Astrocyte (in vitro differentiated cells and primary cell): Measurements from ENCODE around the gene CHMP2A. TPM values are rescaled to one million over a fixed set of nuclear protein-coding genes. Genes with fewer than 3 reads are reported as not detected.

Experiments used
- DNase-seq: peaks from one replicate; pipeline ENCODE4 v3.0.0-alpha.2; 2010; ENCODE audit warnings: low read depth
- FAIRE-seq: peaks from 2 replicates; lab custom pipeline; 2011; peaks lifted over from hg19 to GRCh38; lab: Jason Lieb, UNC
- H2AFZ ChIP-seq: 2 replicates; pipeline ENCODE4 v1.6.0; 2012; ENCODE audit warnings: low read depth, low read length, inconsistent platforms
- H3K27ac ChIP-seq: 2 replicates; pipeline ENCODE4 v1.5.1; 2011; ENCODE audit warnings: low read depth, low read length, inconsistent platforms
- H3K27me3 ChIP-seq: 2 replicates; pipeline ENCODE4 v1.6.0; 2011; ENCODE audit warnings: low read length, inconsistent platforms; ENCODE audit not compliant: insufficient read depth
- H3K36me3 ChIP-seq: 2 replicates; pipeline ENCODE4 v1.5.1; 2011; ENCODE audit warnings: low read length, inconsistent platforms; ENCODE audit not compliant: insufficient read depth
- H3K4me1 ChIP-seq: 2 replicates; pipeline ENCODE4 v1.5.1; 2011; ENCODE audit warnings: low read length, inconsistent platforms; ENCODE audit not compliant: insufficient read depth
- H3K4me2 ChIP-seq: 2 replicates; pipeline ENCODE4 v1.6.0; 2012; ENCODE audit warnings: low read length, inconsistent platforms
- H3K4me3 ChIP-seq: 2 replicates; pipeline ENCODE4 v1.5.1; 2011; ENCODE audit warnings: low read depth, mild to moderate bottlenecking, low read length, inconsistent platforms; ENCODE audit not compliant: insufficient read depth
- H3K79me2 ChIP-seq: 2 replicates; pipeline ENCODE4 v1.6.0; 2012; ENCODE audit warnings: mild to moderate bottlenecking, low read length, inconsistent platforms; ENCODE audit not compliant: insufficient read depth
- H3K9ac ChIP-seq: 2 replicates; pipeline ENCODE4 v1.6.0; 2012; ENCODE audit warnings: mild to moderate bottlenecking, low read length, inconsistent platforms
- H3K9me3 ChIP-seq: 2 replicates; pipeline ENCODE4 v1.5.1; 2012; ENCODE audit warnings: low read depth, mild to moderate bottlenecking, low read length, inconsistent platforms; ENCODE audit not compliant: insufficient read depth
- H4K20me1 ChIP-seq: 2 replicates; pipeline ENCODE4 v1.6.0; 2012; ENCODE audit warnings: low read length, inconsistent platforms; ENCODE audit not compliant: insufficient read depth
- H3K27ac Mint-ChIP-seq: one replicate; pipeline ENCODE4 v1.8.0; 2021; ENCODE audit warnings: mild to moderate bottlenecking, mixed read lengths; ENCODE audit not compliant: unreplicated experiment
- H3K27me3 Mint-ChIP-seq: one replicate; pipeline ENCODE4 v1.8.0; 2021; ENCODE audit warnings: low read depth, mixed read lengths; ENCODE audit not compliant: unreplicated experiment
- H3K36me3 Mint-ChIP-seq: one replicate; pipeline ENCODE4 v1.8.0; 2021; ENCODE audit warnings: low read depth, mixed read lengths; ENCODE audit not compliant: unreplicated experiment
- H3K4me1 Mint-ChIP-seq: one replicate; pipeline ENCODE4 v1.8.0; 2021; ENCODE audit warnings: low read depth, mixed read lengths; ENCODE audit not compliant: unreplicated experiment
- H3K4me3 Mint-ChIP-seq: one replicate; pipeline ENCODE4 v1.8.0; 2021; ENCODE audit warnings: mild to moderate bottlenecking, moderate library complexity, mixed read lengths; ENCODE audit not compliant: unreplicated experiment
- H3K9me3 Mint-ChIP-seq: one replicate; pipeline ENCODE4 v1.8.0; 2021; ENCODE audit warnings: mild to moderate bottlenecking, mixed read lengths; ENCODE audit not compliant: unreplicated experiment
- EZH2 ChIP-seq: IDR thresholded peaks from 2 replicates; pipeline ENCODE4 v1.6.1; 2012; ENCODE audit warnings: mild to moderate bottlenecking, low read length, inconsistent platforms; ENCODE audit not compliant: insufficient read depth
- total RNA-seq: library from RNA; stranded (reverse); gene quantifications from 2 replicates; pipeline ENCODE4 v1.2.1, GENCODE V29; 2021
- TF ChIP-seq, protein P1 (sequence below): IDR thresholded peaks from 2 replicates; pipeline ENCODE4 v1.5.1; 2011; ENCODE audit warnings: low read depth, mild to moderate bottlenecking, inconsistent platforms, low read length, moderate library complexity; ENCODE audit not compliant: insufficient read depth

Gene CHMP2A
- total RNA-seq, 1 donor from 2014 or later, result 71.3 TPM

DNA sequence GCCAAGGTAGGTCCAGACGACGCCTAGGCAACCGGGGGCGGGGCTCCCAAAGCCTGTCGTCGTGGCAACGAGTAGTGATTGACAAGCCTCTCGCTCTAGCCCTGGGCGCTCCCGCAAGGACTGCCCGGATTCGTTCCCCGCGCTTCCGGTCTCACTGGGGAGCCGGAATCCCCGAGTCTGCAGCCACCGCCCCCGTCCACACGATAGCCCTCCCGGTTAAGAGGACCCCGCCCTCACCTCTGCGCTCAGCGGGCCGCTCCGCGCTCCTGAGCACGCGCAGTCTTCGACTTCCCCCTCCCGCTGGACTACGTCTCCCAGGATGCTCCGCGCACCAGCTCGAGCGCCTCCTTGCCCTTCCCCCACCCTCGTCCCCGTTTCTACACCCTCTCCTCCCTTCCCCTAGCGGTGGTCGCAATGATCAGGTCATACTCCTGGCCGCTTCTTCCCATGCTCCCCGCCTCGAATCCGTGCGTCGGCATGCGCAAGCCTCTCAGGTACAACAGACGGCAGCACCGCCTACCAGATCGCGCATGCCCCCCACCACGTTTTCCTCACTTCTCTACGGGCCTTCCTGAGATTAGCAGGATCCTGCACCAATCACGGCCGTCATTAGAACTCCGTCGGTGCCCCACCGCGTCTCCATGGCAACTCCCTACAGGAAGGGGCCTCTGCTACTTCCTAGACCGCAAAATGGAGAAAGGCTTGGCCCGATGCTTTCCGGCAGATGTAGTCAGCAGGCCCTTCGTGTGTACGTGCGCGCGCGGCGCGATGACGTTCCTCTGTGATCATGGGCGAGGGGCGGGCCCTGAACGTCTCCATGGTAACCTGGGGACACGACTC lies 18.1 kb upstream of the CHMP2A start, which contains the start of gene MZF1:
Gene MZF1, minus strand, starts transcription at position 518 of the 840 bp plus-strand sequence. CDS start 1,946 bp downstream, outside the sequence.
- peak within 1 kb of the TSS; percentile 96 for H3K27ac ChIP-seq
- H3K27me3 ChIP-seq, result no peaks in the 10 kb centered on the region
- no peak for TF ChIP-seq EZH2
- TF ChIP-seq, protein P1, sequence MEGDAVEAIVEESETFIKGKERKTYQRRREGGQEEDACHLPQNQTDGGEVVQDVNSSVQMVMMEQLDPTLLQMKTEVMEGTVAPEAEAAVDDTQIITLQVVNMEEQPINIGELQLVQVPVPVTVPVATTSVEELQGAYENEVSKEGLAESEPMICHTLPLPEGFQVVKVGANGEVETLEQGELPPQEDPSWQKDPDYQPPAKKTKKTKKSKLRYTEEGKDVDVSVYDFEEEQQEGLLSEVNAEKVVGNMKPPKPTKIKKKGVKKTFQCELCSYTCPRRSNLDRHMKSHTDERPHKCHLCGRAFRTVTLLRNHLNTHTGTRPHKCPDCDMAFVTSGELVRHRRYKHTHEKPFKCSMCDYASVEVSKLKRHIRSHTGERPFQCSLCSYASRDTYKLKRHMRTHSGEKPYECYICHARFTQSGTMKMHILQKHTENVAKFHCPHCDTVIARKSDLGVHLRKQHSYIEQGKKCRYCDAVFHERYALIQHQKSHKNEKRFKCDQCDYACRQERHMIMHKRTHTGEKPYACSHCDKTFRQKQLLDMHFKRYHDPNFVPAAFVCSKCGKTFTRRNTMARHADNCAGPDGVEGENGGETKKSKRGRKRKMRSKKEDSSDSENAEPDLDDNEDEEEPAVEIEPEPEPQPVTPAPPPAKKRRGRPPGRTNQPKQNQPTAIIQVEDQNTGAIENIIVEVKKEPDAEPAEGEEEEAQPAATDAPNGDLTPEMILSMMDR, result no peak
- peak within 1 kb of the TSS; percentile 95 for H3K9ac ChIP-seq
- no peaks in the 10 kb centered on the region for H3K9me3 ChIP-seq
- peaks cover 17% of the 10 kb centered on the region for H3K79me2 ChIP-seq
- H3K4me1 ChIP-seq, result peaks cover 20% of the 10 kb centered on the region
- H3K4me2 ChIP-seq, result peak within 1 kb of the TSS; percentile 97
- peaks cover 12% of the 10 kb centered on the region for H3K4me1 Mint-ChIP-seq
- H3K36me3 ChIP-seq, result no peaks in the 10 kb centered on the region
- H3K36me3 Mint-ChIP-seq, result peaks cover 7% of the 10 kb centered on the region
- H3K4me3 Mint-ChIP-seq, result peak within 1 kb of the TSS; percentile 98
- peak within 1 kb of the TSS; percentile 74 for H3K4me3 ChIP-seq
- peak; percentile 65 for FAIRE-seq
- H3K27me3 Mint-ChIP-seq, result no peaks in the 10 kb centered on the region
- peak within 1 kb of the TSS; percentile 100 for H3K27ac Mint-ChIP-seq
- DNase-seq, result peak; percentile 100
- peak within 1 kb of the TSS; percentile 84 for H2AFZ ChIP-seq
- no peaks in the 10 kb centered on the region for H3K9me3 Mint-ChIP-seq
- H4K20me1 ChIP-seq, result peaks cover 3% of the 10 kb centered on the region

DNA sequence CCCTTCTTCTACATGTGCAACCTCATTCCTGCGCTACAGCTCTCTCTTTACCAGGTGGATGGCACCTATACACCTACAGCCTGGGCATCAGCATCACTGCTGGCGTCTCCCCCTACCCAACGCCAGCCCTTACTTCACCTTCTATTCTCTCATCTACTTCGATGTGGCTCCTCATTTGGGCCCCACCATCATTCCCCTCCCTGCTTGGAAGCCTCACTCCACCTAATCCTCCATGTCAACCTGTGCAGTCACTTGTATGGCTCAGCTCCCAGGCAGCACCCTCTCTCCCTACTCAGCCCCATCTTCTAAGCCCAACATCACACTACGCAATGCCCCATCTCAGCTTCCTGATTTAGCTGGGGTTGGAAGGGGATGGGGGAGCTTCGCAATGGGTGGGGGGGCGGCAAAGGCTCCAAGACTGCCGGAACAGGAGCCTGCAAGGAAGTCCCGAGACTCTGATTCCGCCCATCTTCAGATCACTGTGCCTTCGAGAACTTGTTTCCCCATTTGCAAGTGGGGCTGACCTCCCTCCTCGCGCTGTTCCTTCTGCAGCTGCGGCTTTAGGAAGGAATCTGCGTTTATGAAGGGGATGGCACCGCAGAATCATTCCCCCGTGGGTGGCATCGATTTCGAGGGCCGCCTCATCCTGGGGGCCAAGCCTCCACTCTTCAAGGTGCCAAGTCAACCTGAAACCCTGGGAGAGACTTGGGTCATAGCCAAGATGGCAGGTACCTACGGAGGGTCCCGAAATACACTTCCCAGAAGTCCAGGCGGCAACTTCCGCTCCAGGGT lies 17.3 kb upstream of the CHMP2A start:
- peak overlapping the region; percentile 100 for H3K27ac Mint-ChIP-seq
- TF ChIP-seq, protein P1, result no peak
- TF ChIP-seq EZH2, result no peak
- peak overlapping the region; percentile 98 for H3K4me3 Mint-ChIP-seq
- H3K27me3 ChIP-seq, result no peaks in the 10 kb centered on the region
- no peaks in the 10 kb centered on the region for H3K9me3 Mint-ChIP-seq
- peak overlapping the region; percentile 96 for H3K27ac ChIP-seq
- H3K4me1 Mint-ChIP-seq, result peaks cover 12% of the 10 kb centered on the region
- no peaks in the 10 kb centered on the region for H3K9me3 ChIP-seq
- peak overlapping the region; percentile 95 for H3K9ac ChIP-seq
- H3K36me3 Mint-ChIP-seq, result peaks cover 6% of the 10 kb centered on the region
- peak overlapping the region; percentile 97 for H3K4me2 ChIP-seq
- no peaks in the 10 kb centered on the region for H4K20me1 ChIP-seq
- peaks cover 20% of the 10 kb centered on the region for H3K4me1 ChIP-seq
- no peaks in the 10 kb centered on the region for H3K36me3 ChIP-seq
- FAIRE-seq, result no peak
- H2AFZ ChIP-seq, result peak overlapping the region; percentile 84
- peak overlapping the region; percentile 74 for H3K4me3 ChIP-seq
- DNase-seq, result no peak
- peaks cover 9% of the 10 kb centered on the region for H3K79me2 ChIP-seq
- H3K27me3 Mint-ChIP-seq, result no peaks in the 10 kb centered on the region
